Measurements from ENCODE around the gene SHISAL2A. TPM values are rescaled to one million over a fixed set of nuclear protein-coding genes. Genes with fewer than 3 reads are reported as not detected.

The SHISAL2A gene
- total RNA-seq, 2 donors from 2014 or later = 0.22 TPM; not detected in 1

GRCh38 chr1:52592637-52593323 lies 40.2 kb upstream of the SHISAL2A start:
- no peak overlapping the region for H3K27ac ChIP-seq
- H3K9me3 ChIP-seq = no peaks in the 10 kb centered on the region
- TF ChIP-seq CTCF (IDR thresholded peaks at IDR 0.05) = no peak
- H3K4me1 ChIP-seq = no peaks in the 10 kb centered on the region
- H3K9ac ChIP-seq (ENCODE audit: low read depth in 2 of 2, low read length in 2 of 2) = no peak overlapping the region
- H3K4me3 ChIP-seq = no peak overlapping the region
- no peaks in the 10 kb centered on the region for H3K27me3 ChIP-seq
- no peaks in the 10 kb centered on the region for H3K36me3 ChIP-seq
- DNase-seq = no peak
- intact Hi-C loops (cut with DNase I) = no loop called here

DNA sequence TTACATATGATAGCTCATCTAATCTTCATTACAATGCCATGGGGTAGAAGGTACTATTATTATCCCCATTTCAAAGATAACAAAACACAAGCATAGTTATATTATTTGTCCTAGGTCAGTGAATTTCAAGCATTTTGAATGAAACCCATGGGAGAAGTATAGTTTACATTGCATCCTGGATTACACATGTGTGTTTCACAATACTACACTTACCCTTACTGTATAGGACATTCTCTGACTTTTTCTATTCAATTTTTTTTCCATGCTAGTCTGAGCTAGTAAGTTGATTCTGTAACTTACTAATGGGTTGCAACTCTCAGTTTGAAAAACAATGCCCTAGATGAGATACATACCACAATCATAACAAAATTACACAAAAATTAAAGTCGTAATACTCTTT lies 39.5 kb upstream of the SHISAL2A start:
- Histone ChIP-seq H3K9ac (ENCODE audit: low read depth in 2 of 2, low read length in 2 of 2) (no peak overlapping the region), H3K4me1 (no peaks in the 10 kb centered on the region), H3K9me3 (no peaks in the 10 kb centered on the region), H3K27ac (no peak overlapping the region), H3K36me3 (no peaks in the 10 kb centered on the region), H3K4me3 (no peak overlapping the region), H3K27me3 (no peaks in the 10 kb centered on the region)
- intact Hi-C loops (cut with DNase I) = no loop called here
- DNase-seq = no peak
- TF ChIP-seq CTCF (IDR thresholded peaks at IDR 0.05) = no peak

DNA sequence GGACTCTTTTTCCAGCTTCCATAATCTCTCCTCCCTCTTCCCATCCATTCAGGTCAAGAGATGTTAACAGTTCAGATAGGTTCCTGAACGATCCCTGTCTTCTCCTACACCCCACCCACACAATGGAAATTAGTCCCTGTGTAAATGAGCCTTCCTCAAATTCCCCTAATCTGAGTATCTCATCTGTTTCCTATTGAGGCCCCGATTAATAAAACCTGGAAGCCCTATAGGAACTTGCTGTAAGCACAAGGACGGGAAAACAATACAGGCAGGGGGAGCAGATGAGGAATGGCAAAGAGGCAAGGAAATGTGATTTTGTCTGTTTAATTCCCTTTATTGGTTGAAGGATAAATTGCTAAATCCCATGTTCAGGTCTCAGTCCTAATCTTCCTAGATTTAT lies 37.9 kb upstream of the SHISAL2A start:
- H3K9me3 ChIP-seq = no peaks in the 10 kb centered on the region
- intact Hi-C loops (cut with DNase I) = no loop called here
- H3K4me1 ChIP-seq = no peaks in the 10 kb centered on the region
- no peak overlapping the region for H3K4me3 ChIP-seq
- no peak for DNase-seq
- no peaks in the 10 kb centered on the region for H3K36me3 ChIP-seq
- no peak overlapping the region for H3K9ac ChIP-seq (ENCODE audit: low read depth in 2 of 2, low read length in 2 of 2)
- H3K27ac ChIP-seq = no peak overlapping the region
- no peak for TF ChIP-seq CTCF (IDR thresholded peaks at IDR 0.05)
- H3K27me3 ChIP-seq = no peaks in the 10 kb centered on the region

GRCh38 chr1:52597912-52598311 lies 35.1 kb upstream of the SHISAL2A start:
- Histone ChIP-seq H3K4me3 (no peak overlapping the region), H3K9me3 (no peaks in the 10 kb centered on the region), H3K9ac (ENCODE audit: low read depth in 2 of 2, low read length in 2 of 2) (no peak overlapping the region), H3K4me1 (no peaks in the 10 kb centered on the region), H3K27ac (no peak overlapping the region), H3K27me3 (no peaks in the 10 kb centered on the region), H3K36me3 (no peaks in the 10 kb centered on the region)
- DNase-seq = no peak
- no peak for TF ChIP-seq CTCF (IDR thresholded peaks at IDR 0.05)
- intact Hi-C loops (cut with DNase I) = no loop called here

GRCh38 chr1:52598729-52599128 lies 34.2 kb upstream of the SHISAL2A start:
- H3K9me3 ChIP-seq = no peaks in the 10 kb centered on the region
- intact Hi-C loops (cut with DNase I) = no loop called here
- H3K4me1 ChIP-seq = no peaks in the 10 kb centered on the region
- H3K36me3 ChIP-seq = no peaks in the 10 kb centered on the region
- DNase-seq = no peak
- H3K9ac ChIP-seq (ENCODE audit: low read depth in 2 of 2, low read length in 2 of 2) = no peak overlapping the region
- no peak for TF ChIP-seq CTCF (IDR thresholded peaks at IDR 0.05)
- no peak overlapping the region for H3K4me3 ChIP-seq
- no peak overlapping the region for H3K27ac ChIP-seq
- H3K27me3 ChIP-seq = no peaks in the 10 kb centered on the region

All from colonic mucosa (tissue), 4 donors.